ENCODE data around the gene UBR1. TPM values are rescaled to one million over a fixed set of nuclear protein-coding genes. Genes with fewer than 3 reads are reported as not detected.
A peak's percentile ranks its signal among the peaks of the same experiment; 100 is the strongest.

UBR1 gene
- total and polyA plus RNA-seq, 10 of the 15 experiments (the other 5 are each of a cell fraction or from before 2014, with no cell fraction given): 4.5 to 27.5 (median 16.7) TPM

- TF ChIP-seq MXI1 (IDR thresholded peaks at IDR 0.05; ENCODE audit: low read depth, low read length): no peak
- no peak for TF ChIP-seq RB1 (IDR thresholded peaks at IDR 0.05; ENCODE audit: borderline replicate concordance)
- no peak for TF ChIP-seq POLR2AphosphoS2 (IDR thresholded peaks at IDR 0.05; ENCODE audit: low read depth, low read length)
- TF ChIP-seq IRF5 (IDR thresholded peaks at IDR 0.05; ENCODE audit: borderline replicate concordance): no peak
- TF ChIP-seq RFX5 (IDR thresholded peaks at IDR 0.05; ENCODE audit: low read depth, low read length): no peak
- no peak for TF ChIP-seq MEF2B (IDR thresholded peaks at IDR 0.05; ENCODE audit: partially characterized antibody, poor library complexity, severe bottlenecking)
- no peak for TF ChIP-seq BHLHE40 (IDR thresholded peaks at IDR 0.05; ENCODE audit: borderline replicate concordance in 1 of 2, low read depth in 2 of 2, low read length in 1 of 2)
- TF ChIP-seq ATF3 (IDR thresholded peaks at IDR 0.05; ENCODE audit: borderline replicate concordance, extremely low read depth, low read depth, low read length): no peak
These were observed 40.3 kb upstream of the UBR1 start (continued) for GRCh38 chr15:43146184-43146583.

GRCh38 chr15:43144512-43144911 lies 38.7 kb upstream of the UBR1 start:
- Histone ChIP-seq H3K27ac (ENCODE audit: control insufficient read depth, insufficient read depth) (peak overlapping the region; percentile 10; the same call in 1 of the 2 replicates), H3K36me3 (ENCODE audit: control insufficient read depth in 2 of 2, insufficient read depth in 2 of 2, low read length in 1 of 2) (peaks cover 0 to 2% of the 10 kb centered on the region in 2 experiments; a peak in 1 of 4 replicates)
- FAIRE-seq: peak; percentile 72

More at GRCh38 chr15:43144512-43144911, 38.7 kb upstream of the UBR1 start:
- TF ChIP-seq PBX3 (IDR thresholded peaks at IDR 0.05; ENCODE audit: insufficient replicate concordance, low read depth, low read length): no peak
- TF ChIP-seq SPI1 (IDR thresholded peaks at IDR 0.05; ENCODE audit: borderline replicate concordance, insufficient read depth, low read depth, low read length): peak; percentile 77; the same call in 1 of the 2 replicates
- ChIA-PET CTCF (no interaction called here), RAD21 (ENCODE audit: unreplicated experiment) (no interaction called here), POLR2A (no interaction called here), SMC1A (ENCODE audit: uncharacterized antibody, unreplicated experiment) (interaction anchor here (1.4 kb wide), 1 partner anchor 10 kb away, joined by 5 read pairs; no protein-coding TSS in a partner anchor)
- no peaks in the 10 kb centered on the region; the same call in 2 of the 3 replicates for H3K9me3 ChIP-seq (replicated peaks; ENCODE audit: control insufficient read depth, insufficient read depth, low read length)
- no peak overlapping the region for H2AFZ ChIP-seq (ENCODE audit: control insufficient read depth, low read depth, low read length)
- H4K20me1 ChIP-seq (ENCODE audit: control insufficient read depth, insufficient read depth): no peaks in the 10 kb centered on the region
- H3K79me2 ChIP-seq (ENCODE audit: control insufficient read depth, insufficient read depth, low read length): no peaks in the 10 kb centered on the region
- peaks cover 17% of the 10 kb centered on the region for H3K4me1 ChIP-seq (ENCODE audit: control insufficient read depth, insufficient read depth, low read length)
- in situ Hi-C loops (cut with MboI) (no loop called here), intact Hi-C loops (cut with micrococcal nuclease; ENCODE audit: unreplicated experiment) (no loop called here)
- TSS peak; percentile 4 for BruUV-seq (replicated peaks)
- no peak overlapping the region for H3K4me3 ChIP-seq
- peak; percentile 84 for ATAC-seq
- 0 out of 2 replicates have a peak overlapping the region, but pooled peaks have one; percentile 28 for H3K4me2 ChIP-seq (ENCODE audit: control insufficient read depth, insufficient read depth)
- no peak overlapping the region for H3K9ac ChIP-seq (ENCODE audit: control insufficient read depth, insufficient read depth, low read length)
- H3K27me3 ChIP-seq (replicated peaks in 1 of 2; ENCODE audit: control insufficient read depth in 2 of 2, insufficient read depth in 2 of 2, low read length in 1 of 2): no peaks in the 10 kb centered on the region
- no peak for DNase-seq (ENCODE audit: low read depth, low spot score)

All from GM12878 (cell line).